GM12874 (cell line): ENCODE results near the gene MTA3.
A peak's percentile ranks its signal among the peaks of the same experiment; 100 is the strongest.

Experiments used
- TF ChIP-seq, protein P1 (sequence below): IDR thresholded peaks from 2 replicates; pipeline ENCODE4 v1.5.1; 2011; ENCODE audit warnings: low read depth, mild to moderate bottlenecking, control low read depth, low read length, moderate library complexity; ENCODE audit not compliant: insufficient read depth

Gene MTA3

DNA sequence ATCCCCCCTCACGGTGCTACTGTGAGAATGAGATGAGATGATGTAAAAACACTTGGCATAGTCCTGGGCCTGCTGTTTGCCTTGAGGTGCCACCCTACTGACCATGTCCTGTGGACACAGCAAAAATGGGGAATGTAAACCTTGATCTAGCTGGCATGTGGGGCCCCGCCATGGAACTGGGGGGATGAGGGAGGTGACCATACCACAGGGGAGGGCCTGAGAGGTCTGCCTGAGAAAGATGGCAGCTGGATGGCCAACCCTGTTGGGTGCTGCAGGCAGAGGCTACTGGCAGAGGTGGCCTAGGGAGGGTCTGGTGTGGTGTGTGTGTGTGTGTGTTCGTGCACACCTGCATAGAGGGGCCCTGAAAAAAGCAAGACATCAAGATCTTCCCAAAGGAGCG, 223.2 kb downstream of the MTA3 start:
- TF ChIP-seq, protein P1, sequence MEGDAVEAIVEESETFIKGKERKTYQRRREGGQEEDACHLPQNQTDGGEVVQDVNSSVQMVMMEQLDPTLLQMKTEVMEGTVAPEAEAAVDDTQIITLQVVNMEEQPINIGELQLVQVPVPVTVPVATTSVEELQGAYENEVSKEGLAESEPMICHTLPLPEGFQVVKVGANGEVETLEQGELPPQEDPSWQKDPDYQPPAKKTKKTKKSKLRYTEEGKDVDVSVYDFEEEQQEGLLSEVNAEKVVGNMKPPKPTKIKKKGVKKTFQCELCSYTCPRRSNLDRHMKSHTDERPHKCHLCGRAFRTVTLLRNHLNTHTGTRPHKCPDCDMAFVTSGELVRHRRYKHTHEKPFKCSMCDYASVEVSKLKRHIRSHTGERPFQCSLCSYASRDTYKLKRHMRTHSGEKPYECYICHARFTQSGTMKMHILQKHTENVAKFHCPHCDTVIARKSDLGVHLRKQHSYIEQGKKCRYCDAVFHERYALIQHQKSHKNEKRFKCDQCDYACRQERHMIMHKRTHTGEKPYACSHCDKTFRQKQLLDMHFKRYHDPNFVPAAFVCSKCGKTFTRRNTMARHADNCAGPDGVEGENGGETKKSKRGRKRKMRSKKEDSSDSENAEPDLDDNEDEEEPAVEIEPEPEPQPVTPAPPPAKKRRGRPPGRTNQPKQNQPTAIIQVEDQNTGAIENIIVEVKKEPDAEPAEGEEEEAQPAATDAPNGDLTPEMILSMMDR: no peak

DNA sequence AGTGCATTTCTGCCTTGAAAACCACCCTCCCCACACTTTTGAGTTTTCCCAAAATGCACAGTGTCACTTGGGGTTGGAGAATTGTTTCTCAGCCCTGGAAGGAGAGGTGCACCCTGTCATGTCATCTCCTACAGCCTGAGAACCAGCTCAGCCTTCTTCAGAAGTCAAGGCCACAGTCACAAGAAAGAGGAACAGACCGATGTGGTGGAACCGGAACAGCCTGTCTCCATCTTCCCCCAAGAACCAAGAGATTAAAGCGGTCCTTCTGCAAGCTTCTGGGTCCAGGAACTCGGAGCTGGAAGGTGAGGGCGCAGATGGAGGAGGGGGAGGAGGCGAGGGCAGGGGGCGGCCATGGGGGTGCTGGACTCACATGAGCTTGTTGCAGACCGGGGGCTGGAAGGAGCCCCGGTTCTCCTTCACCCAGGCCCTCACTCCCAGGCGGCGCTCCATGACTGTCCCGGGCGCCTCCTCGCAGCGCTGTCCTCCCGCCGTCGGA, 223.7 kb downstream of the MTA3 start:
- TF ChIP-seq, protein P1: no peak

DNA sequence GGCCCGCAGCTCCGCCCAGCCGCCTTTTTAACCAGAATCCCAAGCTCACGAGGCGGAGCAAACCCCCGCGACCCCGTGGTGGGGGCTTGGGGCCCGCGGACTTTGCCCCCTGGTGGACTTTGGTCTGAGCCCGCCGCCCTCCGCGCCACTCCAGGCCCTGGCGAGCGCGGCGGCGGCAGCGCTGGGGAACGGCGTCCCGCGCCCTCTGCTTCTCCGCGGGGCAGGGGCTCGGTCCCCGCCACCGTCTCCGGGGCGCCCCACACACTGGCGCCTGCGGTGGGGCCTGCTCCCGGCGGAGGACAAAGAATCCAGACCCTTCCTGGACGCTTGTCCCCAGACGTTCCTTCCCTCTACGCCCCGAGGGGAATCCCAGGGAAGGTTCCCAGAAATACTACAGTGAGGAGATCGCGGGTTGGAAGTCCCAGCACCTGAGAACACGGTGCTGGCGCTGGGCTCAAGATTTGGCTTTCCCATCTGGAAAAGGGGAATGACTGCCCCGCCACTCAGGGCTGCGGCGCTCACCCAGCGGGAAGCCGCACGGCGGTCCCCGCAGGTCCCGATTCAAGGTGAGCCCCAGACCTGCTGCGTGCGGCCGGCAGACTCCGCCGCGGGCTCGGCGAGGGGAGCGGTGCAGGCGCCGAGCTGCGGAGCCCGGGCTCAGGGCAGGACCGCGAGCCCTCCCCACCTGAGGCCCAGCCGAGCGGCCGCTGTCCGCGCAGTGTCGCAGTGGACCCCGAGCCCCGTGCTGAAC, 224.3 kb downstream of the MTA3 start, which contains the start of gene HAAO:
Gene HAAO, minus strand, starts transcription at position 1 of the 751 bp plus-strand sequence. CDS start 47 bp downstream, outside the sequence.
- TF ChIP-seq, protein P1: 0 out of 2 replicates have a peak, but pooled peaks have one; percentile 33

DNA sequence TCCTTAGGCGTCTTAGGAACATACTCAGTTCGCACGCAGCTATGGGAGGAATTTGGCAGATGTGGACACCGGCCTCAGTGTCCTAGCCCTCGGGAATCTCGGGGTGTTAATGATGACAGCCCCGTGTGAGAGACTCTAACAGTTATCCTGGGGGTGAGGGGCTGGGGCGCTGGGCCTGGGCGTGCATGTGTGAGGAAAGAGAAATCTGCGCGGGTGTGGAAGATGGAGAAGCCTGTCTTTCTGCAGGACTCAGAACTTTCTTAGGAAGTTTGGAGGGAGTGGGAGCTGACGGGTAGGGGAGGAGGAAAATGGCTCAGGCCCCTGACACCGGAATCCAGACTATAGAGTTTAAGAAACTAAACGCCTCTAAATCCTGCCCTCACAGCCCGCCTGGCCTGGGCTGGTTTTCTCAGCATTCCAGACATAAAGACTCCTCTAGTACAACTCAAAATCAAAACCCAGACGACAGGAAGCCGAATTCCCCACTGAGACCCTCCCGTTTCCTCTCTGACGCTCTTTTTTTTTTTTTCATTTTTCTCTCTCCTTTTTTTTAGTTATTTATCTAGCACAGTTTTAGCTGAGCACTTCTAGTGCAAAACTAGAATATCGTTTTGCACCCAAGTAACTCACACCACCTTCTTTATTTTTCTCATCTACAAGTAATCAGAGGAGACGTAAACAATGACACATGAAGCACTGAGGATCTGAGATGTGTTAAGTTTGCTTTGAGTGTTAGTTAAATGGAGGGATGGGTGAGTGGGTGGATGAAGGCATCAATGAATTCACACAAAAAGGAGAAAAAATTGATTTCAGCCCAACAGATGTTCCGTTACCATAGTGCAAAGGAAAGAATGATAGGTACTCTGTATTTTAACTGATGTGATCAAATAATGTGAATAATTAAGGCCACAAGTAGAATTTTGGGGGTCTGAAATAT, 225.2 kb downstream of the MTA3 start:
- TF ChIP-seq, protein P1: no peak

DNA sequence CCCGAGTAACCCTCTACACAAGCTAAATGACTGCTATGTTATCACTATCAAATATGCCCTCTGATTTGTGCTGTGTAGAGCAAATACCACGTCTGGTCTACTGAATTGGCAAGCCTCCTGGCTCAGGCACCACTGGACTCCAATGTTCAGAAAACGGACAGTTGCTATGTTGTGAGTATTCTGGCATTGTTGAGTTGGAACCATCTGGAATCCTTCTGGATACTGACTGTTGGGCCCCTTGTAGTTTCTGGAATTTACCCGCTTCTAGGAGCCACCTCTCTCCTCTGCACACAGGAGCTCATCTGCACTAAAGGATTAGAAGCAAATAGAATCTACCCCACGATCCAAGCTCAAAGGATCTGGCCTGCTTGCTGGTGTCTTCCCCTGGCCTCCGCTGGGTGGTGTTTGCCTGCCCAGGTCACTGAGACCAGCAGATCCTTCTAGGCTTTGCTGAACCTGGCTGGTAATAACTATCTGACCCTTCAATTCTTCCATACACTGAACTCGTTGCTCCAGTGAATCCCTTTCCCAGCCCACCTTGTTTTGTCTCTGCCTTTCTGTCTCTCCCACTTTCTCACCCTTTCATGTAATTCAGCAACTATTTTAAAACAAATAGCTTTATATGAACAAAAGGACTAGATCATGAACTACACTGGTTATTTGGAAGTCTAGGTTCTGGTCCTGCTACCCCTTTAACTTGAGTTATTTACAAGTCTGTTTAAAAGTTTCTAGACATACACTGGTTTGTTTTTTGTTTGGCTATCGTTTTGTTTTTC, 226.0 kb downstream of the MTA3 start:
- TF ChIP-seq, protein P1: peak; percentile 75

DNA sequence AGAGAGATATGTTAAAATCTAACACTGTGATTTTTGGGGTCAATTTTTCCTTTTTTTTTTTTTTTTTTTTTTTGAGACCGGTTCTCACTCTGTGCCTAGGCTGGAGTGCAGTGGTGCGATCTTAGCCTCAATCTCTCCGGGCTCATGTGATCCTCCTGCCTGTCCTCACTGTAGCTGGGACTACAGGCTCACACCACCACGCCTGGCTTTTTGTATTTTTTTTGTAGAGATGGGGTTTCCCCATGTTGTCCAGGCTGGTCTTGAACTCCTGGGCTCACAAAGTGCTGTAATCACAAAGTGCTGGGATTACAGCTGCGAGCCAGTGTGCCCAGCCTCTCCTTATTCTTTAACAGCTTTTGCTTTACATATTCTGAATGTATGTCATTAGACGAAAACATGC, 226.8 kb downstream of the MTA3 start:
- TF ChIP-seq, protein P1: no peak

DNA sequence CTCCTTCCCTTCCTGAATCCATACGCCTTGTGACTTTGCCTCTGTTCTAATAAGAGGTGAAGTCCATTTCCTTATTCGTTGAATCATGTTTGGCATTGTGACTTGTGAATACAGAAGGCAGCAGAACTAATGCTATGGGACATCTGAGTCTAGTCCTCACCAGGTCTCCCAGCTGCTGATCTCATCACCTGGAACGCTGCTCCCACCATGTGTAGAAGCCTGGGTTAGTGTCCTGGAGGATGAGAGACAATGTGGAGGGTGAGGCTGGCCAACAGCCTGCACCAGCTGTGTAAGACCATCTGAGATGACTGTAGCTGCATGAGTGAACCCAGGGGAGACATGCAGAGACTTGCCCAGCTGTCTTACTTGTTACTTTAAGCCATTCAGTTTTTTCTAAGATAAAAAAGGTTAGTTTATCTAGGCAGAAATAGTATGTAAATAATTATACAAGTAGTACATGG, 227.4 kb downstream of the MTA3 start:
- TF ChIP-seq, protein P1: no peak
